T1000 (cell line): Measurements from ENCODE around the gene CUL2.
A peak's percentile ranks its signal among the peaks of the same experiment; 100 is the strongest.
"Not testable (repeated sequence)": the region's sequence is repeated elsewhere in the genome, so short reads cannot be mapped to it uniquely, and the experiment has no call there.

Experiments used
- DNase-seq: peaks from one replicate; lab custom pipeline; 2025; ENCODE audit warnings: mixed read lengths; lab: John Stamatoyannopoulos, UW

Gene CUL2

DNA sequence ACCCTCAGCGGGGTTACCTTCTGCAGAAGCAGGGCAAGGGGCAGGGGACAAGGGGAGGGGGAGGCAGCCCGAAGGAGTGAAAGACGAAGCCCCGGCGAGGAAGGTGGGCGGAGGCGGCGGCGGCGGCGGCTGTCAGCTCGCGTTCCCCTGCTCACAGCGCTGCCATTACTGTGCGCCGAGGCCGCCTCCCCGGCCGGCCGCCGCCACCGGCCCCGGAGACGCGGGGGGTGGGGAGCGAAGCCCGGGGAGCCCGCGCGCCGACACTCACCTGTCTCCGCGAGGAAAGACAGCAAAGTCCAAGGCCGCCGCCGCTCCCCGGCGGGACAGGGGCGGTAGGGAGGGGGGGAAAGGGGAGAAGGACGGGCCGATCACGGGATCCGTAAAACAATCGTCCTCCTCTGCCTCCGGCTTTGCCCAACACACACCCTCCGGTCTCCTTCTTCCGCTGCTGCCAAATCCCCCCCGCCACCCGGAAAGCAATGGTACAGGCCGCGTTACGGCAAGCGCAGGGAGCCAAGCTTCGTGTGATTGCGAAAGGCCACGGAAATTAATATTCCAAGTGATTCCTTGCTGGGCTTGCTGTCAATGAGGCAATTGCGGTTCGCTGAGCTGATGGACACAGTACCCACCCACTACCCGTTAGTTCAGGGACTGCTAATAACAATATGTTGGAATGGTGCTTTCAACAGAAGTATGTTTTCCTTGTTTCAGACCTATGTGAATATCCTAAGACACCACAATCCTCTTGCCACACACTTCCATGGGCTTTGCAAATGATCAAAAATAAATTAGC, at the start of gene CUL2:
Gene CUL2, minus strand, starts transcription at position 180 of the 793 bp plus-strand sequence. CDS start 19,024 bp downstream, outside the sequence.
- DNase-seq = peak; percentile 87

DNA sequence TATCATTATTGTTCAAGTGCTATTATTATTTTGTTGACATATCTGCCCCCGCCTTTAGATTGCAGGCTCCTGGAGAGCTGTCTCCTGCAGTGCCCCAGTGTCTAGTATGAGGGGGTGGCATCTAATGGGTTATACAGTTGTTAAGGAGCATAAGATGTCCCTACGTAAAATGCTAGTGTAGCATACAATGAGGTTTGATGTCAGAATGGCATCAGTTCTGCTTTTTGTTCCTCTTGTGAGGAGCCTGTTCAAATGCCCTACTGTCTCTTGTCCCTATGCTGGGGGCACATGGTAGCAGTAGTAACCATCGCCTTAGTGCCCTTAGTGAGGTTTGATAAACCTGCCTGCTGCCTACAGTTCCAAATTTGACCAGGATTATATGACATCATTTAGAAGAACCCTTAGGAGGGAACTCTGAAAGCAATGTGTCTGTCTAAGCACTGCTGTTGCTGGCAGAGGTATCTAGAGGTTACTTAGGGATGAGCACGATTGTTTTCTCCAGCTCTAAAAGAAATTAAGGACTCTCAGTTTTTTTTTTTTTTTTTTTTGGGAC, 46.2 kb upstream of the CUL2 start:
- DNase-seq = no peak

DNA sequence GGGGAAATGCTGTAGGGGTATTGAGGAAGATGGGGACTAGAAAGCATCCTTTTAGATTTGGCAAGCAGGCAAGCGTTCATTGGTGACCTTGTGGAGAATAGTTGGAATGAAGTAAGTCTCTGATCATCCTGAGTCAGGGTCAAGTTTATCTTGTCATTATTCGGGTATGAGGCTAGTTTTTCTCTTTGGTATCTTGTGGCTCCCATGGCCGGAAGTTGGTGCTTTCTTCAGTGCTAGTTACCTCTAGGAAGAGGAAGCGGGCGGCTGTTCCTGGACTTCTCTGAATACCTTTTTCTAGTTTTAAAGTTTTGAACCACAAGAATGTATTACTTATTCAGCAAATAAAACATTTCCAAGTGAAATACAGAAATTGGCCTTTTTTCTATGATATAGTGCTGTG, 45.7 kb upstream of the CUL2 start:
- no peak for DNase-seq

DNA sequence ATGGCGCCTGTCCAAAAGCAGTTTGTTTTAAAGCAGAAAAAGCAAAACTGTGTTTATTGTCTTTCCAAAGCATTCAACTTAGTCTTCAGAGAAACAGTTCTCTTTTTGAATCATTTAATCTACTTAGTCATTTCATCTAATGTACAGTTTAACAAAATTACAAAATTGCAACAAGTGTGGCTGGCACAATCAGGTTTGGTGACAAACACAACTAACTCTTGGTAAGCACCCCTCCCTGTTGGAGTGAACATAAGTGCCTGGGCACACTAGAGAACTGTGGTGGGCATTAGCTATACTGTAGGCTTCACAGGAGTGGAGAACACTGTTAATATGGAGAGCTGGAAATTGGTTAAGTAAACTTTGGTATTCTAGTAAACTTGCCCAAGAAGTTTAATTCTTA, 43.4 kb upstream of the CUL2 start:
- DNase-seq = no peak

DNA sequence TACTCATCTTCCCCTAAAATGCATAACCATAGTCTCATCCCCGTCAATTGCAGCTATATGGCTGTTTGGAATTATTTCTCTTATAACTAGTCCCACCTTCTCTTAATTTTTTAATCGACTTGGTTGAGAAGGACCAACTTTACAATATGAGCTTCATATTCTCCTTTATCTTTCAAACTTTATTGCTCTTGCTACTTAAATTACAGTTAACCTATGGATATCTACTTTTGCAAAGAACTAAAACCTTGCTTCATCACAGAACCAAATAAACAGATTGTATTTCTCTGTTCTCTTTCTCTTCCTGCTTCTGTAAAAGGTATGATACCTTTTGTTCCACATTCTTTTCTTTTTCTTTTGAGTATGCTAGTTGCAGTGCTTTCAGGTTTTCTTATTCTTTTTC, 42.6 kb upstream of the CUL2 start:
- no peak for DNase-seq

DNA sequence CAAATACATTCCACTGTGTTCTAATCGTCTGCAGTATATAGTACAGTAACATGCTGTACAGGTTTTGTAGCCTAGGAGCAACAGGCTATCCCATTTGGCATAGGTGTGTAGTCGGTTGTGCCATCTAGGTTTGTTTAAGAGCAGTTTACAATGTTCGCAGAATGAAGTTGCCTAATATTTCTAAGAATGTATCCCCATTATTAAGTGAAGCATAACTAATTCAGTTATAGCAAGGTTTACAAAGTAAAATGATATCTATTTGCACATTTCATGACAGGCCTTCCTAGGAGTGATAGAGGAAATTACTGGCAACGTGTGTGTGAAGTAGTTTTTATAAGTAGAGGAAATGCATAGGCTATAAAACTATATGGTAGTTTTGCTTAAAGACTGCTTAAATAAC, 40.5 kb upstream of the CUL2 start:
- DNase-seq = no peak

DNA sequence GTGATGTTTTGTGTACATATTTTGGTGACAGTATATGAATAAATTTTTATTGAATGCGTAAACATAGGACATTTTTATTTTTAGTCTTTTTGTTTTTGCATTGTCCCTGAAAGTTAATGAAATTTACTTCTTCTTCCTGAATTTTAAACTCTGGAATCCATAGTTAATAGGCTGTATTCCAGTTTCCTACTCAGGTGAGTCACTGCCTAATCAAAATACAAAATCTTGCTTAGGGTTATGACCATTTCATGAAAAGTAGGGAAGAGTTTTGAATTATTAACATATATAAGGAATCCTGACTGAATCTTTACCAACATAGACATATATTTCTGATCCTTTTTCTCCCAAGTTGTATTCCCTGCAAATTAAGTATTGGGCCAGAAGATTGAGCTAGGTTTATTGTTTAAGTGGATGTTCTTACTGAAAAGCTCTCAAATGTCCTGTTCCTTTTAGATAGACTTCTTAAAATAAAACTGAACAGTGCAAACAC, 39.1 kb upstream of the CUL2 start:
- no peak for DNase-seq

DNA sequence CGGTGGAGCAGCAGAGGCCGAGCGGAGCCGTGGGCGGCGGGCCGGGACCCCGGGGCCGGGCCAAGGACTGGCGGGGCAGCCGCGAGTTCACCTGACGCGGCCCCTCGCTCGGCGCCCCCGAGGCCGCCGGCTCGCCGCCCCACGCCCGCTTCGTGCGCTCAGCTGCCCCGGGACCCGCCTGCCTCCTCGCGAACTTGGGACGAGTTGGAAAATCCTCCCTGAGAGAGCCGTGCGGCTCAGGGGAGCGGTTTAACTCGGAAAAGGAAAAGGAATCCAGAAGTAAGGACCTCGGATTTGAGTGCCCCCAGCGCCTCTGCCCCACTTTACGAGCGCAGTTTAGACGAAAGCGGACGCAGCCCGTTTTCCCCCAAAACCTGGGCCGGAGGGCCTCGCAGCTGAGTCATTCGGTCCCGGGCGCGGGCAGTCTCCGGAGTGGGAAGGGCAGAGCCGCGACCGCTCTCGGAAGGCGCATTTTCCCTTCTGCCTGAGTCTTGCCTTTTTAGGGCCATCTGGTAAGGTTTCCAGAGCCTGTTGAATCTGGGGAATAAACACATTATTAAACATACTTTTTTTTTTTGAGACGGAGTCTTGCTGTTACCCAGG, 37.2 kb upstream of the CUL2 start:
- DNase-seq = peak; percentile 41

DNA sequence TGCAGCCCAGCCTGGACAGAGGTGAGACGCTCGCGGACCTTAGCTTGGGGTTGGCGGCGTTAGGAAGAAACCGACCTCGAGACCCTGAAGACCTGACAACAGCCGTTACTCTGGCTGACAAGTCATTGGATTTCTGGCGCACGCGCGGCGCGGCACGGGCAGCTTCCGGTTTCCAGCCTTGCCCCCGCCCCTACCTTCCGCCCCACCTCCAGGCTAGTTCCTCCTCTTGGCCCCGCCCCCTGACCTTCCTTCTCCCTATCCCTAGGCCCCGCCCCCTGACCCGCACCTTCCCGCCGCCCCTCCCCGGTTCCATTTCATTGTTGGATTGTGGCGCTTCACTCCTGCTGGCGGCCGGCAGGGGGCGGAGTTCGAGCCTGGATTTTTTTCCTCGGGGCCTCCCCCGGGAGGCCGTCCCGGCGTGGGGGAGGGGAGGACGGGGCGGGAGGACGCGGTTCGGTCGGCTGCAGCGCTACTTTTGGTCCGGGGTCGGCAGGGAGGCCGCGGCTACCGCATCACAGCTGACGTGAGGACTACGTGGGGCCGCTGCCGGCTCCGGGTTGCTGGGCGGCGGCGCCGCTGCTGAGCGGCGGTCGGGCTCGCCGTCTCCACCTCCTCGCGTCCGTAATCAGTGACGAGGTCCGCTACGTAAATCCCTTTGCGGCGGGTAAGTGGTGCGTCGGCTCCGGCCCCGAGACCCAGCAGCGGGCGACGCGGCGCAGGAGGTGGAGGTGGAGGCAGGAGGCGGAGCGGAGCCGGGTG, 36.6 kb upstream of the CUL2 start, which contains the start of gene CREM:
Gene CREM, plus strand, starts transcription at position 317 of the 759 bp plus-strand sequence. CDS start 10,990 bp downstream, outside the sequence.
- DNase-seq = peak; percentile 95

DNA sequence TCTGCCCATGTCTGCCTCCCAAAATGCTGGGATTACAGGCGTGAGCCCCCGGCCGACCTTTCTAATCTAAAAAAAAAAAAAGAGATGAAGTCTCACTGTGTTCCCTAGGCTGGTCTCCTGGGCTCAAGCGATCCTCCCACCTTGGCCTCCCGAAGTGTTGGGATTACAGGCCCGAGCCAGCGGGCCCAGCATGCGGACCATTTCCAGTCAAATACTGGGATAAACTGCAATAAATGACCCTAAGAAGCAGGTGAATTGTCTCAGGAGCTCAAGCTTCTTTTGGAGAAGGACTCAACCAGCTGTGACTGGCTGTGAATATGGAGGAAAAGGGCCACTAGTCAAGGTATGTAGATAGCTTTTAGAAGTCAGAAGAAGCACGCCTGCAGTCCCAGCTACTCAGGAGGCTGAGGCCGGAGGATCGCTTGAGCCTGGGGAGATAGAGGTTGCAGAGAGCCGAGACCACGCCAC, 36.0 kb upstream of the CUL2 start:
- no peak for DNase-seq

DNA sequence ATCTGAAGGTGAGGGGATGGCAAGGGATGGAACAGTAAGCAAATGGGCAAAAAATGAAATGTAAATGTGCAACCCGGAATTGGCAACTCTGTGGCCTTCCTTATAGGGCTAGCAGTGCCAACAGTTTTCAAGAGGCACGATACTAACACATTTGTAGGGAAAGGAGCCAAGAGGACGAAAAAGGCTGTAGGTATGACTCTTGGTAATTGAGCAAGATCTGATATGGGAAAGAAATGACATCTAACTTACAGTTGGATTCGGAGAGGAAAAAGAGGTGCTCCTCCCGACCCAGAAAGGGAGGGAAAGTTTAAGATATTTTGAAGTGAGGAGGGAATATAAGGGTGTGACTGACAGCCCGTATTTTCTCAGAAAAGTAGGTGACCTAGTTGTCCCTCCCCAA, 34.4 kb upstream of the CUL2 start:
- no peak for DNase-seq

DNA sequence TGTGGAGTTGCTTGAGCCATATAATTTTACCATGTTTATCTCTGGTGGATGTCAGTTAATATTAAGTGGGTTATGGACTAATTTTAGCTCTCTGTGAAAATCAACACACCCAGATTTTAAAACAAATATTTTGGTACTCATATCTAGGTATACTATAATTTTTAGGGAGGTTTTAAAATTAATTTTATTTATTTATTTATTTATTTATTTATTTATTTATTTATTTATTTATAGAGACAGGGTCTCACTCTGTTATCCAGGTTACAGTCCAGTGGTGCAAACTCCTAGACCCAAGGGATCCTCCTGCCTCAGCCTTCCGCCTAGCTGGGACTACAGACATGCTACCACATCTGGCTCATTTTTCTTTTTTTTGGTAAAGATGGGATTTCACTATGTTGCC, 29.2 kb upstream of the CUL2 start:
- DNase-seq = no peak

DNA sequence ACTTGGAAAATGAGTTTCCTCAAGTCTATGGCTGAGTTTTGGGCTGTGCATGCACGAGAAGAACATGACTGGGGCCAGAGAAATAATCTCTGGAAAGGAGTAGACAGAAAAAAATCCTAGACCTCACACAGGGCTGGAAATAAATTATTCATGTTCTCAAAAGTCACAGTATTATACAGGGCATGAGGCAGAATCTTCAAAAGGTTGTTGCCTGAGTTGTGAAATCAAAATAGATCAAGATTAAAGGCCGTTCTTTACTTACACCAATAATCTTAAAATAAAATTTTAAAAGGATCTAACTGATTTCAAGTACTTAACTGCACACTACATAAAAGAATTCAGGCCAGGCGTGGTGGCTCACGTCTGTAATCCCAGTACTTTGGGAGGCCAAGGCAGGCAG, 22.4 kb upstream of the CUL2 start:
- no peak for DNase-seq

DNA sequence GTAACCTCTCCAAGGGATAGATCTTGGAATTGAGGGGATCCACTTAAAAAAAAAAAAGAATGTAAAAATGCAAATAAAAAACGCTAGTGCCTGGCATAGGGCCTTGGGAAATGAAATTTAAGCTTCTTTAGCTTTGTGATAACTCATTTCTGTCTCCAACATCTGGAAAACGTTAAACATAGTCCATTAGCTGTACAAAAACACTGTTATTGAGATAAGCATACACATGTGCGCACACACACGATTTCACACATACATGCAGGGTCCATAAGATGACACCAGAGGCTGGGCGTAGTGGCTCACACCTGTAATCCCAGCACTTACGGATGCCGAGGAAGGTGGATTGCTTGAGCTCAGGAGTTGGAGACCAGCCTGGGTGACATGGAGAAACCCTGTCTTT, 13.7 kb upstream of the CUL2 start:
- DNase-seq = no peak

DNA sequence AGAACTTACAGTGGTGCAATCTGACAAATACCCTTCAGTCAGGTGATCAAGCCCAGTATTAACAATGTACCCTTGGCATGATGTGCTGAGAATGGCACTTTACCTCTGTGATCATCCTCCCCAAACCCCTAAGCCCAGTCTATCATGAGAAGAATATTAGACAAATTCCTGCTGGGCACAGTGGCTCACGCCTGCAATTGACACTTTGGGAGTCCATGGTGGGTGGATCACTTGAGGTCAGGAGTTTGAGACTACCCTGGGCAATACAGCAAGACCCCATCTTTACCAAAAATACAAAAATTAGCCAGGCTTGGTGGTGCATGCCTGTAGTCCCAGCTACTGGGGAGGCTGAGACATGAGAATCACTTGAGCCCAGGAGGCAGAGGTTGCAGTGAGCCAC, 7.4 kb upstream of the CUL2 start:
- DNase-seq = no peak

DNA sequence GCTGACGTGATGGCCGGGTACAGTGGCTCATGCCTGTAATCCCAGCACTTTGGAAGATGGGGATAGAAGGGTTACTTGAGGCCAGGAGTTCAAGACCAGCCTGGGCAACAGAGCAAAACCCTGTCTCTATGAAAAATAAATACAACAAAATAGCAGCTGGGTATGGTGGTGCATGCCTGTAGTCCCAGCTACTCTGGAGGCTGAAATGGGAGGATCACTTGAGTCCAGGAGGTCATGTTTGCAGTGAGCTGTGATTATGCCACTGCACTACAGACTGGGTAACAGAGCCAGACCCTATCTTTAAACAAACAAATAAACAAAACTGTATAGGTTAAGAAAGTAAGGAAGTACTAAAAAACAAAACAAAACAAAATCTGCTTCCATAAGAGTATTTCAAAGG, 6.2 kb upstream of the CUL2 start:
- no peak for DNase-seq

DNA sequence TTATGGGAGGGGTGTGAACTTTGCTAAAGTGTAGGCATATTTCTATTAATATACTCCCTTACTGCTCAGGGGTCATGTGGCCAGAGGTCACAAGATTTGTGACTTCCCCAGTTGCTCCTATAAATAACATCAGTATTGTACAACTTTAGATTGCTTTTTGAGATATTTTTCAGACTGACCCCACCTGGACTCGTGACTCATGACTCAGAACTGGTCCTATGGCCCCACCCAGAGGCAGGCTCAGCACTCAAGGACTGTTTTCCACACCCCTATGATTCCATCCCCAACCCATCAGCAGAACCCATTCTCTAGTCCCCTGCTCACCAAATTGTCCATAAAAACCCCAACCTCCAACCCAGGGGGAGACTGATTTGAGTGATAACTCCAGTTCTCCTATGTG, 2.7 kb upstream of the CUL2 start:
- DNase-seq = no peak

DNA sequence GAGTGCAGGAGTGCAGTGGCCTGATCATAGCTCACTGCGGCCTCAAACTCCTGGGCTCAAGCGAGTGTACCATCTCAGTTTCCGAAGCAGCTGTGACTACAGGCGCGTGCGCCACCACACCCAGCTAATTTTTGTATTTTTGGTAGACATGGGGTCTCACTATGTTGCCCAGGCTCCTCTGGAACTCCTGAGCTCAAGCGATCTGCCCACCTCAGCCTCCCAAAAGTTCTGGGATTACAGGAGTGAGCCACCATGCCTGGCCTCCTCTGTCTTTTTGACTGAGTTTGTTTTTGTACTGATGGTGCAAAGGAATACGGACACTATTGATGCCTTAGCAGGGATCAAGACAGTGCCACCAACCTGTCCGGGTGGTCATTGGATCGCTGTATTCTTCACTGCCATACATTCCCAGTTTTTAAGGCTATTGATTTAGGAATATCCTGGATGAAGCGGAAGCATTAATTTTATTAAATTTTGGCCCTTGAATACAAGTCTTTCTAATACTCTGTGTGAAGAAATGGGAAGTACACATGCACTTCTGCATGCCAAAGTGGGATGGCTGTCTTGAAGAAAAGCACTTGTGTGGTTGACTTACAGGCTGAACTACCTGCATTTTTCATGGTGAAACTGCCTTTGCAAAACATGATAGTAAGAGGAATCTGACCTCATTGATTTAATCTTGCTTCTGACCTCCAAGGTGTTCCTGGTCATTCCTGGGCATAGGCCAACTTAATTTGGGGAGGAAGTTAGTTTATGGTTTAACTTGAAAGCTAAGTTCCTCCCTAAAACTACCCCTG, 2.1 kb upstream of the CUL2 start:
- no peak for DNase-seq

DNA sequence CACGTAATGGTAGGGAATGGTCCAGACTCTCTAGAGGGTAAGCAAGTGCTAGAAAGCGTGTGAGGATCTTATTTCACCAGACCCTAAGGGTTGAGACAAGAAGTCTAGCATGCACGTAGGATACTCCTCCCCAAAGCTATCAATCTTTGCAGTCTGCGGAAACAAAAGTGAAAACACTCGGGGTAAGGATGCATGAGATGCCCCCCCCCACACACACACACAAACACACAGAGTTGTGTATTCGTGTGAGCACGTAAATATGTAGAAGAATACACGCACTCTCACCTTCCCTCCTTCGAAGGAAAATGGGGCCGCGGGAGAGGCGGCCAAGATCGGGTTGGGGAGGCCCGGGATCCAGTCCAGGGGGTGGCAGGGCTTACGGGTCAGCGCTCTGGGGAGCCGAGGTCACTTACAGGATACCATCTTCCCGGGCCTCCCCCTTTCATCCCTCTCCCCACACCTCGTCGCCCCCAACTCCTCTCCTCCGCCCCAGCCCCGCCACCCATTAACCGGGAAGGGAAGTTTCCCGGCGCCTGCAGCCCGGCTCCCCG, 455 bp downstream of the CUL2 start:
- DNase-seq = no peak

DNA sequence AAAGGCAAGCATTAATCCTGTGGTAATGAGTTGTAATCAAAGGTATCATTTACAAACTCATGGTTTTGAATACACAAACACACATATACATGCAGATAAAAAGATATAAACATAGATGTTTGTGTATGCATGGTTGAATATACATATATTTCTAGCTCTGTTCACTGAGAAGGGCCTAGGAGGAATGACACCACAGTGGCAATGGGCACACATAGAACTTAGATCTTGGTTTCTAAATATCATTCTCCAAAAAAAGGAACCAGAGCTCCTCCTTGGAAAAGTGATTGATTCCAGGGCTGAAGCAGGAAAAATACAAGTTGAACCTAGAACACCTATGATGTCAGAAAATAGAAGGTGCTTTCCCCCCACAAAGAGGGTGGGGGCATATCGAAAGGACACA, 6.9 kb downstream of the CUL2 start:
- no peak for DNase-seq

DNA sequence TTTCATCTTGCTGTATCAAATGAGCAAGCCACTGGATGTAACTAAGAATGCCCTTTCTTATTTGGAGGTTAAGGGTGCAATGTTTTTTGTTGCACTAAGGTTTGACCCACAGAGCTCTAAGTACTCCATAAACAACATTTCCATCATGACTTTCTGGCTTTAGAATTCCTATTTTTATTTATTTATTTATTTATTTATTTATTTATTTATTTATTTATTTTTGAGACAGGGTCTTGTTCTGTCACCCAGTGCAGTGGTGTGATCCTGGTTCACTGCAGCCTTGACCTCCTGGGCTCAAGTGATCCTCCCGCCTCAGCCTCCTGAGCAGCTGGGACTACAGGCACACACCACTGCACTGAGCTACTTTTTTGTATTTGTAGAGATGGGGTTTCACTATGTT, 9.9 kb downstream of the CUL2 start:
- not testable (repeated sequence) for DNase-seq
